Activated naive CD4-positive, alpha-beta T cell treated with anti-CD3 and anti-CD28 coated beads, Interleukin-2, amount 50 U/mL, for 16 hours (primary cell): ENCODE measurements around the gene FBXO34.

Experiments used
- DNase-seq: peaks from one replicate; pipeline ENCODE4 v3.0.0-alpha.2; 2020

FBXO34 gene, protein sequence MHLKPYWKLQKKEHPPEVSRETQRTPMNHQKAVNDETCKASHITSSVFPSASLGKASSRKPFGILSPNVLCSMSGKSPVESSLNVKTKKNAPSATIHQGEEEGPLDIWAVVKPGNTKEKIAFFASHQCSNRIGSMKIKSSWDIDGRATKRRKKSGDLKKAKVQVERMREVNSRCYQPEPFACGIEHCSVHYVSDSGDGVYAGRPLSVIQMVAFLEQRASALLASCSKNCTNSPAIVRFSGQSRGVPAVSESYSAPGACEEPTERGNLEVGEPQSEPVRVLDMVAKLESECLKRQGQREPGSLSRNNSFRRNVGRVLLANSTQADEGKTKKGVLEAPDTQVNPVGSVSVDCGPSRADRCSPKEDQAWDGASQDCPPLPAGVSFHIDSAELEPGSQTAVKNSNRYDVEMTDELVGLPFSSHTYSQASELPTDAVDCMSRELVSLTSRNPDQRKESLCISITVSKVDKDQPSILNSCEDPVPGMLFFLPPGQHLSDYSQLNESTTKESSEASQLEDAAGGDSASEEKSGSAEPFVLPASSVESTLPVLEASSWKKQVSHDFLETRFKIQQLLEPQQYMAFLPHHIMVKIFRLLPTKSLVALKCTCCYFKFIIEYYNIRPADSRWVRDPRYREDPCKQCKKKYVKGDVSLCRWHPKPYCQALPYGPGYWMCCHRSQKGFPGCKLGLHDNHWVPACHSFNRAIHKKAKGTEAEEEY

DNA sequence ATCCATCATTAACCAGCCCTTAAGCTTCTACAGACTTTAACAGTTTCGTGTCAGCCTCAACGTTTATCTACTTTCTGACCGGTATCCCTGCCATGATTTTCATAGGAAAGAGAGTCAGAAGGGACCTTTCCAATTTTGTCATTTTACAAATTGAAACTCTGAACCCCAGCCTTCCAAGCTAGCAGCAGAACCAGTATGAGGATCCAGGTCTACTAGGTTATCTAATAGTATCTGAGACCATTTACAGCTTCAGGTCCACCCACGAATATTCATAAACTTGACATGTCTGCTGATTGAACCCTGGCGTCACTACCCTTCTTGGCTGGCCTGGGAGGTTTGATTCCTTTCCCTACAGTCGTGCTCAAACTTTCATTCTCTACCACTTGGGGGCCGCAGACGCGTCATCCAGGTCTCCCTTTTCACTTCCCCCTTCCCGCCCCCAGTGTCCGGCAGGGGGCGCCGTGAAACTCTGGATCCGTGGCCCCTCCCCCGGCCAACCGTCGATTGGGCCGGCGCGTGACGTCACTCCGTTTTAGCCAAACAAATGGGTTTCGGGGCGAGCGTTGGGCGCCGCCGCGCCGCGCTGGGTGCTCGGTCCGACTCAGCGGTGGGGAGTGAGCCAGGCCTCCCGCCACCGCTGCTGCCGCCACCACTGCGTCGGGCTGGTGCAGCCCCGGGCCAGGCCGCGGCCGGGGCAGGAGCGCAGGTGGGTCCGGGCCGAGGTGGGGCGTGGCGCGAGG, at the start of gene FBXO34:
TSS of gene FBXO34 (plus strand) at position 590 of the 740 bp plus-strand sequence. CDS start 78,970 bp downstream, outside the sequence.
- DNase-seq = peak; percentile 99

DNA sequence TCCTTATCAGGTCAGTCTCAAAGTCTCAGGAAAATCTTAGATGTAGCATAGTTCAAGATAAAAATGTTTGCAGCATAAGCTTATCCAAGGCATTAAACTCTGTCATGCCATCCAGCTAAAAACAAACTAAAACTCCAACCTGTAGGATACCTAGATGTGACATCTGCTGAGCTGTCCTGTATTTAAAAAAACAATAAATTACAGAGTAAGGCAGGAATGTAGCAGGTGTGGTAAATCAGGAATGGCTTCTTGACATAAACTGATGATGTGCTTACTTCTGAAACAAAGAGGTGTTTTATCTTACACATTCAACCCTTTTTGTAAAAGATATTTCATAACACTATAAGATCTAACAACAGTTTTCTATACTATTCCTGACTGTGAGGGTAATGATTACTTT, 49.3 kb upstream of the FBXO34 start:
- DNase-seq = no peak

DNA sequence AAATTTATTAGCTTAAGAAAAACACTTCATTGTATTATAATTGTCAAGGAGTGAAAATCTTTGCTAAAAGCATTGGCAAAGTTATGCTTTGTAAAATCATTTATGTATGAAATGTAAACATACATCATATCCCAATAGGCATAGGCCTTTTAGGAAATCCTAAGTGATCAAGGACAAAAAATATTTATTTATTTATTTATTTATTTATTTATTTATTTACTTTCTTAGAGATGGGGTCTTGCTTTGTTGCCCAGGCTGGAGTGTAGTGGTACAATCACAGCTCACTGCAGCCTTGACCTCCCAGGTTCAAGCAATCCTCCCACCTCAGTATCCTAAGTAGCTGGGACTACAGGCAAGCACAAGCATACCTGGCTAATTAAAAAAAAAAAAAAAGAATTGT, 47.9 kb upstream of the FBXO34 start:
- no peak for DNase-seq

DNA sequence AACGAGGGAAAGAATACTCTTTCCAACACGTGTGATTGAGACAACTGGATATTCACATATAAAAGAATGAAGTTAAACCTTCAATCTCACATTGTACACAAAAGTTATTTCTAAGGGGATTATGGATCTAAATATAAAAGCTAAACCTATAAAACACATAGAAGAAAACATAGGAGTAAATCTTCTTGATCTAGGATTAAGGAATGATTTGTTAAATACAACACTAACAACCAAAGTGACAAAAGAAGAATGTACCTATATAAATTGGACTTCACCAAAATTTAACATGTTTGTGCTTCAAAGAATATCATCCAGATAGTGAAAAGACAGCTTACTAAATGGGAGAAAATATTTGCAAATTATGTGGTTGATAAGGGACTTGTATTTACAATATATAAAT, 43.0 kb upstream of the FBXO34 start:
- DNase-seq = no peak

DNA sequence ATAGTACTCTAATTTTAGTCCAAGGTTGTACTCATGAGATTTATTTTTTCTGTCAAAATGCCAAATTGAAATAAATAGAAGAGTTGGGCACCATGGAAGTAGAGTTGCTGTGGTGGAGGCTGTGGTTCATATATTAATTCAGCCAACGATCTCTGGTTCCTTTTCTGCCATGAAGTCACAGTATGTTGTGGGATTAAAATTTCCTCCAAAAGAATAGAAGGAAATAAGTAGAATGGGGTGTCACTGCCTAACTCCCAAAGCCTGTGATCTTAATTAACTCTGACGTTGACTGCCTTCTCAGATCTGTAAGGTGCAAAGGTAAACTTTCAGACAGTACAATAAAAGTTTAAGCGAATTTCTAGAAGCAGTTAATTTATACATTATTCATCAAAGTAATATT, 37.6 kb upstream of the FBXO34 start:
- DNase-seq = no peak

DNA sequence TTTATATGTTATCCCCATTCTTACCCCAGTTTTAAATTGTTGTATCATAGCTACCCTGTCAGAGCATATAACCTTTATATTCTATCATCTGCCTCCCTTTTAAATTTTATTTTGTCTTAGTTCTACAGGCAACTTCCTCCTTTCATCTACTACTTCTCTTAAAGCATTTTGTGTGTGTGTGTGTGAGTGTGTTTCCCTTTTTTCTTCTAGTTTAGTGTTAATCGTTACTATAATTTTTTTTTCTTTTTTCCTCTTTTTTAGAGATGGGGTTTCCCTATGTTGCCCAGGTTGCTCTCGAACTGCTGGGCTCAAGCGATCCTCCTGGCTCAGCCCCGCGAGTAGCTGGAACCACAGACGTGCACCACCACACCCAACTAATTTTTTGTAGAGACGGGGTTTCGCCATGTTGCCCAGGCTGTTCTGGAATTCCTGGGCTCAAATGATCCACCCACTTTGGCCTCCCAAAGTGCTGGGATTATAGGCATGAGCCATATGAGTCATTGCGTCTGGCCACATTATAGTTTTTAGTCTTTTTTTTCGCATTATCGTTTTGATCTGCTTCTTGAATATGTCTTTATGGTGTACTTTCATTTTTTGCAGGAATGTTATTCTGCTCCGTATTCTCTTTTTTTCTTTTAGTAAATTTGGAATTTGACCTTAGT, 33.1 kb upstream of the FBXO34 start:
- no peak for DNase-seq

DNA sequence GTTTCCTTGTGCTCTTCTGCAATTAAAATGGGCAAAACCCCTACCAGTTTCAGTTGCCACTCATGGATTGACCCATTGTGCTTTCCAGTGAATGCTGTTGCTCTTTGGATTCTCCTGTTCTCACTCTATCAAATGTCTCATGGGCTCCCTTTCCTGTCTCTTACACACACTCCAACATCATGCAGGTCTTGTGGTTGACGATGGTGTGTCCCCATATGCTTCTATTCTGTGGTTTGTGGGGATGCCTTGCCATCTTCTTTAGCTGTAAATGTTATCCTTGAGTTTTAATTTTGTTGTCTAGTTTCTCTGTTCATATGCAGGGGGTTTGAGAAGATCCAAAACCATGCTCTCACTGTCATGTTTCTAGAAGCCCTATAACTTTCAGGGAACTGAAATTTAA, 31.9 kb upstream of the FBXO34 start:
- no peak for DNase-seq

DNA sequence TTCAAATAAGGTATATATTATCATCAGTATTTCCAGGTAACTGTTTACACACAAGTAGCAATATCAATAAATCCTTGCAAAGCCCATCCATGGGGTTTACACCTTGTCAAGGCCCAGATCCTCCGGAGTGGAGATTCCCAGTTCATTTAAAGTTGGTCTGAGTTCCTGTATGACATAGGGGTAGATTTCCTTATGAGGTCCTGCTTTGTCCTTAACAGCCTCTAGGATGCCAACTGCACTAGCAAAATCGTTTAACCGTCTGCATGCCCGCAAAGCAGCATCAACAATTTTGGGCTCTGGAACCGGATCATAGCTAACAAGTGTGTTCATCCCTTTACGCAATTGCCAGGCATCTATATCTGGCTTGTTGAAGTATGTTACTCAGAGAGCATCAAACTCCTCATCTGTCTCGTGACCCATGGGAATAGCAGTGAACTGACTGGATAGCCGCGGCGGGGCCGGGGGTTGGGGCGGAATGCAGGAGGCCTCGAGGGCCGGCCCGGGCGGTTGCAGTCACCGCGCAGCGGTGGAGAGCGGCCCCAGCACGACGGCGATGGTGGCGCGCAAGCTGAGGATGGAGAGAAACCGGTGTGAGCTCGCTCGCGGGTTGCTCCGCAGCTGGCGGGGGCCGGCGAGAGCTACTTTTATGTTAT, 30.6 kb upstream of the FBXO34 start:
- no peak for DNase-seq

DNA sequence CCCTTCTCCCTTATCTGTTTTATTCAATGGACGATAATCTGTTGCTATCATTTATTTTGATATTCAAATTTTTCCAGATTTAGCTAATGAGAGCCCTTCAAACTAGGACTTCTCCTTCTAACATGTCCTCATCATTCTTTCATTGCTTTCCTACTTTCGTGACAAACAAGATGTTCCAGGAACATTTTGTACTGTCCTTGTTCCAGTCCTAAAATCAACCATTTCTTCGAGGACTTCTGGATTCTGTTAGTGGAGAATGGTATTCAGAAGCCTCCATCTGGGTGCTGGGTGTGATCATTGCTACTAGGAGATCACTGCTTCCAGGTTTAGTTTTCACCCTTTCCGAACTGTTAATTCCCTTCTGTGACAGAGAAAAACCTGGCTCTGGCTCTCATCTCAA, 29.5 kb upstream of the FBXO34 start:
- DNase-seq = no peak

DNA sequence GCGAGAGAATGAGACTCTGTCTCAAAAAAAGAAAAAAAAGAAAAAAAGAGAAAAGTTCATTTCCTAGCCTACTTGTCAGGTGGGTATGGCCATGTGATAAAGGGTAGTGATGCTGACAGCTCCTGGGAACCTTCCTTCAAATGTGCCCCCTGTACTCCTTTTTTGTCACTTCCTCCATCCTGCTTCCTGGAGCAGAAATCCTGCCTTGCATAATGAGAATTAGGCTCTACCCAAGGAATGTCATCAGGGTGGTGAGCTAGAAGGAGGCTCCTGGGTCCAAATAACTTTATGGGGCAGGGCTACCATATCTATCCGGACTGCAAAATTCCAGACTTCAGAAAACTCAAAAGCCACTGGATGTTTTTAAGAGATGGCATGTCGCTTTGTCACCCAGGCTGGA, 27.8 kb upstream of the FBXO34 start:
- DNase-seq = no peak

DNA sequence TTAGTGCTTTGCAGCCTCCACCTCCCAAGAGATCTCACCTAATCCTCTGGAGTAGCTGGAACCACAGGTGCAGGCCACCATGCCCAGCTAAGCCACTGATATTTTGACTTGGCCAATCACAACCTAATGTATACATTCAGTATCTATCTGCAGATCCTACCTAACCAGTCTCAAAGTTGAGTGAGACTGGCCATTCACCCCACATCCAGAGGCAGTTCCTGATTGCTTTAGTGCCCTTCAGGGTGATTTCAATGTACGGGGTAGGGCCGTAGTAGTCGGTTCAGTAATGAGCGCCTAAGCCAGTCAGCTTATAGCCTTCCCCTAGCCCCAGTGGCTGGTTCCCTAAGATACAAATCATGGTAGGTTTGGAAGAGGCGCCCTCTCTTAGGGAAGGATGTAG, 27.4 kb upstream of the FBXO34 start:
- no peak for DNase-seq

DNA sequence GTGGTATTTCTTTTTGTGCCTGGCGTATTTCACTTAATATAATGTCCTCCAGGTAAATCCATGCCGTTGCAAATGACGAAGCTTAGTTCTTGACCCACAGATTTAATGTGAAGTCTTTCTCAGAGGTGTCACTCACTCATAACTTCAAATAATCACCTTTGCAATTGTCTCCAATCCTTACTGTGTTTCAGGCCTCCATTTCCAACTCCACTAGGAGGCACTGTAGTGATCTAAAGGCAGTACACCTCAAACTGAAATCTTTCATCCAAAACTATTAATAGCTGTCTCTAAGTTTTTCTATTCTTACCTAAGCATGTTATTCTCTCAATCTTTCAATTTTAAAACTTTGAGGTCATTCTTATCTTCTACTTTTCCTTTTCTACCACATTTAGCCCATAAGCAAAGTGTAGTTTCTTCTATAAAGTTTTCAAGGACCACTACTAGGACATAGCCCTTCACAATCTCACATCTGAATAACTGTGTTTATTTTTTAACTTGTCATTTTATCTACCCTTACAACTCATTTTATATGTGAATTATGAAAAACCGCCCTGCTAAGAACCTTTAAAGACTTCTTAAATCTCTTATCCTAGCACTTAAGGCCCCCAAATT, 25.5 kb upstream of the FBXO34 start:
- peak; percentile 26 for DNase-seq

DNA sequence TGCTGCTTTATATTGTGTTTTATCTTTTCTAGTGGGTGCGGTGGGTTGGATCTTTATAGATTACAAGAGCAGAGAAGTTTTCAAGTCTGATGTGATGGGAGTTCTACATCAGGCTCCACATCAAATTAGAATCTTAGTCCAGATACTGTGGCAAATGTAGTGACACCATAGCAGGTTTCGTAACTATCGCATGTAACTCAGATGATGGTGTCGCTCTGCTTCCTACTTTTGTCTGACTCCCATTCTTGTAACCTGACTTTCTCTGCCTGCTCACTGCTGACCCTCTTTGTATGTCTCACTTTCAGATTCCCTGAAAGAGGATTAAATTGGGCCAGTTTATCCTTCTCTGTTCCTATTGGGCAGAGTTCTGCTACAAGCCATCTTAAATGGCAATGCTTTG, 22.8 kb upstream of the FBXO34 start:
- DNase-seq = no peak

DNA sequence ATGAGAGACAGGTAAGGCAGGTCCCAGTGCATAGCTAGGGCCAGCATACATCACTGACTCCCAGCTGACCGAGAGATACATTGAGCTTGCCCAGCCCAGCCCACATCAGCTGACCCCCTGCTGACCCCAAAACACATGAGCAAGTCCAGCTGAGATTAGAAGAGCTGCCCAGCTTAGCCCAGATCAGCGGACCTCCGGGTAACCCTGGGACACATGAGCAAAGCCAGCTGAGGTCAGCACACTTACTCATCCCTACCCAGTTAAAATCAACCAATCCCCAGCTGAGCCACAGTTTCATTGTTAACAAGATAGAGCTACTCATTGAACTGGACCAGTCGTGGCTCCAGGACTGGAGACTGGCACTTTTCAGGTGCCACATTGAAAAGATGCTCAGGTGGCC, 21.8 kb upstream of the FBXO34 start:
- DNase-seq = no peak

DNA sequence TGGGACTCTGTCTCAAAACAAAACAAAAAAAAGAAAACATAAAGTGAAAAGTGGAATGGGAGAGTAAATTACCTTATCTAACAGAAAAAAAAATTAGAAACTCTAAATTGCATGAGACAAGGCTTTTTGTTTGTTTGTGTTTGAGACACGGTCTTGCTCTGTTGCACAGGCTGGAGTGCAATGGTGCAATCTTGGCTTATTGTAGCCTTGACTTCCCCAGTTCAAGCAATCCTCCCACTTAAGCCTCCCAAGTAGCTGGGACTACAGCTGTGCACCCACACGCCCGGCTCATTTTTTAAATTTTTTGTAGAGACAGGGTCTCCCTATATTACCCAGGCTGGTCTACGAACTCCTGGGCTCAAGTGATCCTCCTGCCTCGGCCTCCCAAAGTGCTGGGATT, 17.9 kb upstream of the FBXO34 start:
- DNase-seq = no peak

DNA sequence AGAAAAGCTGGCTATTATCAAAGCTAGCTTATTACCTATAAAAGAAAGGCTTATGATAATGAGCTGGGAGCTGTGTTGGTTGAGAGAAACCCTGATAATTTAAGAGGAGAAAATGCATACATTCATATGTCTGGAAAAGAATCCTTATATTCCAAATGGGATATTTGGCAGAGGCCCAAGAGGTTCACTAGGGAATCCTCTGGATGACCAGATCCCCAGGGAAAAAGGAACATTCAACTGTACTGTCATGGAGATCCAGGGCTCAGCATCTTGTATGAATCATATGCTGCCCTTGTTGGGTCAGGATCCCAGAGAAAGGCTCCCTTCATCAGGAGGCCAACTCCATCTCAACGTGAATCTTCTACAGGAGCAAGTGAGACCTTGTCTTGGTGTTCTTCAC, 16.6 kb upstream of the FBXO34 start:
- no peak for DNase-seq

DNA sequence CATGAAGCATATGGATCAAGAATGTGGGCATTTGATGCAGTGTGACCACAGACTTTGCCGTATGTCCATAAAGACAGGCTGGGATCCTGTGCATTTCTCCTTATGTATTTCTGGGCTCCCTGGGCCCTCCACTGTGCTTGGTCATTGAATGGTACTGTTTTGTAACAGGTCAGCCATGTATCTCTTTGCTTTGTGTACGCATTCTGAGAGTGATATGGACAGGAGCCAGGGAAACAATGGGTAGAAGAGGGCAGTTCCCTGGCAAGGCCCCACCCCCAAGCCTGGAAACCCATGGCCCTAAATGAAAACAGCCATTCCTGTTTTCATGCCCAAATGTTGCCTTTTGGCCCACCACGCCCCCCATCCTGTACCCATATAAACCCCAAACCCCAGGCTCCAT, 15.2 kb upstream of the FBXO34 start:
- no peak for DNase-seq

DNA sequence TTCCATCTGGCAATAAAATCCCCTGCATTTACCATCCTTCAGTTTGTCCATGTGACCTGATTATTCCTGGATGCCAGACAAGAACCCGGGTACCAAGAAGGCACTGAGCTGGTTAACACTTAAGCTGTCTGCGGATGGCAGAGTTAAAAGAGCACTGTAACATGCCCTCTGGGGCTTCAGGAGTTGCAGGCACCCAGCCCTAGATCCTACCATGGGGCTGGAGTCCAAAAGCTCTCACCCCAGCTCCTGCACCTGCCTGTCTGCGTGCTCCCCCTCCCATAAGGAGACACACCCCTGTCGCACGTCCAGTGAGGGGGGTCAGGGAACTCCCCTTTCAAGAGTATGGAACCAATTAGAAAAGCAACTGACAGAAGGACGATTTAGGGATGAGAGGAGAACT, 14.6 kb upstream of the FBXO34 start:
- DNase-seq = no peak

DNA sequence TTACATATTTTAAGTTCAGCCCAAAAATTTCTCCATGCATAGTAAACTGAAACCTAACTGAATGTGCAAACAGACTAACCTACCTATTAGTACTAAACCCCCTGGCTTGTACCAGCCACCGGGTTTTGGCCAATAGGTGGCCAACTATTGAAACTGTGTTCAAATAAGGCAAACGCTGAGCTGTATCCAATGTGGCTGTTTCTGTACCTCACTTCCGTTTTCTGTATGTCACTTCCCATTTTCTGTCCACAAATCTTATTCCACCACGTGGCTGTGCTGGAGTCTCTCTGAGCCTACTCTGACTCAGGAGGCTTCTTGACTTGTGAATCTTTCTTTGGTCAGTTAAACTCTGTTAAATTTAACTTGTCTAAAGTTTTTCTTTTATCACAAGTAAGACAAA, 6.0 kb upstream of the FBXO34 start:
- no peak for DNase-seq

DNA sequence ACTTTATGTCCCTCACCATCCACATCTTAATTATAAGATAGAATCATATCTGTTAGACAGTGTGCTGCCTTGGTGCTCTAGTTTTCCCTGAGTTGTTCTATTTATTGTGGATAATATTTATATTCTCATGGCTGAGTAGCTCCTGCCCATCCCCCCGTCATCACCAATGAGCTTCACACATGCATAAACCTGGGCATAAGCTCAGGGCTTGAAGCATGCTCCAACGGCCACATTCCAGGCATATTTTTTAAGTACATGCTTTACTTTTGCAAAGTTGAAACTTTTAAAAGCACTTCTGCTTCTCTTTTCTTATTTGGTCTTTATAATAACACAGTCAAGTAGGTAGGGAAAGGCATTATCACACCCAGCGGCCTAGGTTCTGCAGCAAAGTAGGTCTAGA, 3.4 kb upstream of the FBXO34 start:
- DNase-seq = no peak

DNA sequence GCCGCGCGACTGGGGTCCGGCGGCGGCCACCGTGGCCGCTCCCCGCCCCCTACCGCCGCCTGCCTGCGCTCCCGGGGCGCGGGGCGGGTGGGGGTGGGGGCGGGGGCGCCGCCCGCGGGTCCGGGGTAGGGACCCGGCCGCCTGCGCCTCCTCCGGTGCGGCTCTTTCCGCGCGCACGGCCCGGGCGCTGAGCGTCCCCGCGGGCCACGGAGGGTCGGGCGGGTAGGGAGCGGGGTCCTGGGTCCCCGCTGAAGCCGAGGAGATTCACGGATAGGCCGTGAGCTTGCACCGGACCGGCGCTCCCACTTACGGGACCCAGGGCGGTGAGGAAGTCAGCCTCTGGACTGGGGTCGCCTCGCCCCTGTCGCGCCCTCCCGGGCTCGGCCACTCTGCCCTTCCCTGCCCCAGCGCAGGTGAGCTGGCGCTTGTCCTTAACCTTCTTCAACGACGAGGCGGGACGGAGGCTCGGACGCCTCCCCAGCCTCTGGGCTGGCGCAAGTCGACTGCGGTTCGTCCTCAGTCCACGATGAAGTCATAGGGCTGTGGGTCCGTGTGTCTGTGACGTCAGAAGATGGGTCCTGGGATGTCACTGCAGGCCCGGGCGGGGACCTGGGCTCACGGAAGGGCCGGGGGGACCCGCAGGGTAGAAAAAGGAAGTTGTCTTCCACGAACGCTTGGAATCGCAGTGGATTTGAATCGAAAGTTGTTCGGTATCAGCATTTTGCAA, 514 bp downstream of the FBXO34 start:
- peak; percentile 48 for DNase-seq

DNA sequence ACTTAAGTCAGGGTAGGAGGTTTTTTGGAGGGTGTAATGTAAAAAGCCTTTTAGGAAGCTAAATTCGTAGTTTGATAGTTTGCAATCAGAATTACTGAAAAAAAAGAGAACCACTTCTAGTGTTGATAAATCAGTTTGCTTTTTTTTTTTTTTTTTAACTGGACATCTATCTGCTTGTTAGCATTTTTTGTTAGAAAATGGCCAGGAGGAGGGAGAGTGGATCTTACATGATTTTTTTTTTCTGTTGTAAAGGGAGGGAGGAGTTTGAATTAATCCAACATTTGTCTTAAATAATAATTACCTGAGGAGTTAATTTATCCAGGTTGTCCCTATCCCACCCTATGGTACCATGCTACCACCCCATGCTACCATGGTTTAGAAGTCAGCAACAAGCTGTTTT, 1.2 kb downstream of the FBXO34 start:
- DNase-seq = no peak
